HG03469 (cell line): ENCODE results near the gene STUM.
"Not testable (repeated sequence)": the region's sequence is repeated elsewhere in the genome, so short reads cannot be mapped to it uniquely, and the experiment has no call there.

ENCODE experiments used
- ATAC-seq: cut with Tn5 transposase; IDR thresholded peaks from one replicate; pipeline ENCODE4 v1.9.1; 2021; ENCODE audit warnings: mild to moderate bottlenecking, moderate library complexity, moderate number of reproducible peaks; ENCODE audit not compliant: unreplicated experiment

The STUM gene

GRCh38 chr1:226603022-226603857 is 54.7 kb downstream of the STUM start:
- no peak for ATAC-seq

- ATAC-seq, result no peak
These were observed 55.4 kb downstream of the STUM start for GRCh38 chr1:226603858-226604559.

- no peak for ATAC-seq
These were observed 56.2 kb downstream of the STUM start for GRCh38 chr1:226604560-226605317.

GRCh38 chr1:226605318-226605950 is 56.9 kb downstream of the STUM start:
- no peak for ATAC-seq

- no peak for ATAC-seq
These were observed 58.0 kb downstream of the STUM start for GRCh38 chr1:226606311-226607267.

GRCh38 chr1:226607268-226607660 is 58.7 kb downstream of the STUM start:
- ATAC-seq, result no peak

- no peak for ATAC-seq
These were observed 59.3 kb downstream of the STUM start for GRCh38 chr1:226607821-226608220.

- ATAC-seq, result no peak
These were observed 60.3 kb downstream of the STUM start for GRCh38 chr1:226608699-226609505.

- no peak for ATAC-seq
These were observed 61.4 kb downstream of the STUM start for GRCh38 chr1:226609836-226610455.

- ATAC-seq, result no peak
These were observed 62.1 kb downstream of the STUM start for GRCh38 chr1:226610671-226611070.

GRCh38 chr1:226611301-226611700 is 62.7 kb downstream of the STUM start:
- no peak for ATAC-seq

GRCh38 chr1:226611980-226612379 is 63.4 kb downstream of the STUM start:
- ATAC-seq, result not testable (repeated sequence)

GRCh38 chr1:226615876-226616275 is 67.3 kb downstream of the STUM start:
- no peak for ATAC-seq

- ATAC-seq, result no peak
These were observed 68.1 kb downstream of the STUM start for GRCh38 chr1:226616636-226617035.

- no peak for ATAC-seq
These were observed 68.5 kb downstream of the STUM start for GRCh38 chr1:226617109-226617508.

GRCh38 chr1:226617719-226618118 is 69.2 kb downstream of the STUM start:
- not testable (repeated sequence) for ATAC-seq

GRCh38 chr1:226618380-226618779 is 69.8 kb downstream of the STUM start:
- no peak for ATAC-seq

- no peak for ATAC-seq
These were observed 70.5 kb downstream of the STUM start for GRCh38 chr1:226619031-226619430.

GRCh38 chr1:226622012-226622411 is 73.4 kb downstream of the STUM start:
- ATAC-seq, result no peak
